Naive thymus-derived CD8-positive, alpha-beta T cell (primary cell): ENCODE data around the gene TBC1D22A. TPM values are rescaled to one million over a fixed set of nuclear protein-coding genes. Genes with fewer than 3 reads are reported as not detected.
"Not testable (repeated sequence)": the region's sequence is repeated elsewhere in the genome, so short reads cannot be mapped to it uniquely, and the experiment has no call there.

Experiments
- ATAC-seq, 2 donors: fragments of 150-1000 bp; cut with Tn5 transposase in 1 of 2; sonication (Bioruptor Pico), chemical (Tn5 transposase) in 1 of 2; 1 replicate in 1 of 2; 2 replicates in 1 of 2; pipeline ENCODE4 v1.10.0; 2021; ENCODE audit warnings: mild to moderate bottlenecking in 2 of 2, moderate library complexity in 2 of 2
- POLR2A ChIA-PET: fragments of 350-600 bp; sonication (Branson Sonifier 250); formaldehyde crosslinking; loops from one replicate; lab custom pipeline; 2021; ENCODE audit warnings: antibody characterized with exemption; lab: Charles Lee
- DNase-seq, 10 donors: peaks; one replicate each; pipeline versions ENCODE4 v3.0.0 to v3.0.0-alpha.2; 2020 to 2022
- H3K27ac Mint-ChIP-seq, 10 donors: one replicate each; pipeline ENCODE4 v1.8.0; 2020 to 2022; ENCODE audit warnings: mild to moderate bottlenecking in 10 of 10, mixed read lengths in 10 of 10, moderate library complexity in 4 of 10, inconsistent platforms in 1 of 10
- H3K27me3 Mint-ChIP-seq, 5 donors: one replicate each; pipeline ENCODE4 v1.8.0; 2021 to 2022; ENCODE audit warnings: mixed read lengths in 5 of 5
- H3K36me3 Mint-ChIP-seq, 3 donors: one replicate each; pipeline ENCODE4 v1.8.0; 2020 to 2022; ENCODE audit warnings: mixed read lengths in 3 of 3, mild to moderate bottlenecking in 2 of 3, inconsistent platforms in 1 of 3
- H3K4me1 Mint-ChIP-seq, 4 donors: one replicate each; pipeline ENCODE4 v1.8.0; 2021 to 2022; ENCODE audit warnings: mixed read lengths in 4 of 4
- H3K4me3 Mint-ChIP-seq, 10 donors: one replicate each; pipeline ENCODE4 v1.8.0; 2020 to 2022; ENCODE audit warnings: mild to moderate bottlenecking in 10 of 10, mixed read lengths in 10 of 10, moderate library complexity in 6 of 10, inconsistent platforms in 1 of 10
- H3K9me3 Mint-ChIP-seq, 9 donors: one replicate each; pipeline ENCODE4 v1.8.0; 2020 to 2022; ENCODE audit warnings: mixed read lengths in 9 of 9, mild to moderate bottlenecking in 3 of 9, inconsistent platforms in 1 of 9, moderate library complexity in 1 of 9
- polyA plus RNA-seq, 3 donors: library from polyadenylated mRNA; unstranded; fragments of 300-500 nt; fragmentation: Illumina TruSeq; gene quantifications; one replicate each; pipeline ENCODE4 v1.2.3, GENCODE V29; 2021
- total RNA-seq, 8 experiments: library from RNA in 2 of 8; stranded (reverse) in 2 of 8; gene quantifications; one replicate each; pipeline ENCODE4 v1.2.3 and lab custom pipeline; 2021 to 2026

The TBC1D22A gene
- total and polyA plus RNA-seq, 5 experiments from 2014 or later: 23.0 to 57.2 (median 24.6) TPM

GRCh38 chr22:47131632-47132427 lies 369.4 kb downstream of the TBC1D22A start:
- H3K27me3 Mint-ChIP-seq: no peaks in the 10 kb centered on the region
- POLR2A ChIA-PET: no interaction called here
- ATAC-seq: no peak
- peaks cover 5 to 11% (median 6%) of the 10 kb centered on the region in 4 donors for H3K4me1 Mint-ChIP-seq
- H3K27ac Mint-ChIP-seq: peak overlapping the region in 1 of 10 donors; percentile 33
- DNase-seq: peak in 1 of 10 donors; percentile 46
- peaks cover 0 to 10% (median 6%) of the 10 kb centered on the region in 3 donors for H3K36me3 Mint-ChIP-seq
- H3K4me3 Mint-ChIP-seq: no peak overlapping the region
- H3K9me3 Mint-ChIP-seq: no peaks in the 10 kb centered on the region

- DNase-seq (no peak), ATAC-seq (no peak)
- H3K9me3 Mint-ChIP-seq: no peaks in the 10 kb centered on the region
- peak overlapping the region in 1 of 10 donors; percentile 33 for H3K27ac Mint-ChIP-seq
- H3K4me1 Mint-ChIP-seq: peaks cover 5 to 11% (median 6%) of the 10 kb centered on the region in 4 donors
- H3K36me3 Mint-ChIP-seq: peaks cover 0 to 14% (median 8%) of the 10 kb centered on the region in 3 donors
- H3K27me3 Mint-ChIP-seq: no peaks in the 10 kb centered on the region
- H3K4me3 Mint-ChIP-seq: no peak overlapping the region
- POLR2A ChIA-PET: no interaction called here
Observed at GRCh38 chr22:47132428-47132825, 370.0 kb downstream of the TBC1D22A start.

GRCh38 chr22:47133061-47133969 lies 370.9 kb downstream of the TBC1D22A start:
- ATAC-seq (no peak), DNase-seq (no peak)
- peaks cover 0 to 14% (median 8%) of the 10 kb centered on the region in 3 donors for H3K36me3 Mint-ChIP-seq
- peak overlapping the region in 1 of 10 donors; percentile 37 for H3K27ac Mint-ChIP-seq
- POLR2A ChIA-PET: no interaction called here
- no peaks in the 10 kb centered on the region for H3K9me3 Mint-ChIP-seq
- peaks cover 5 to 9% (median 7%) of the 10 kb centered on the region in 4 donors for H3K4me1 Mint-ChIP-seq
- H3K4me3 Mint-ChIP-seq: no peak overlapping the region
- no peaks in the 10 kb centered on the region for H3K27me3 Mint-ChIP-seq

- Mint-ChIP-seq H3K9me3 (no peaks in the 10 kb centered on the region), H3K27ac (peak overlapping the region in 1 of 10 donors; percentile 44), H3K4me1 (peaks cover 0 to 8% (median 6%) of the 10 kb centered on the region in 4 donors), H3K36me3 (peaks cover 0 to 11% (median 7%) of the 10 kb centered on the region in 3 donors), H3K4me3 (no peak overlapping the region), H3K27me3 (no peaks in the 10 kb centered on the region)
- DNase-seq (no peak), ATAC-seq (no peak)
- POLR2A ChIA-PET: interaction anchor here (0.6 kb wide), 1 partner anchor 156 kb away, joined by 7 read pairs; no protein-coding TSS in a partner anchor
Observed at GRCh38 chr22:47134222-47134621, 371.8 kb downstream of the TBC1D22A start.

GRCh38 chr22:47135338-47135737 lies 372.9 kb downstream of the TBC1D22A start:
- POLR2A ChIA-PET: no interaction called here
- H3K9me3 Mint-ChIP-seq: no peaks in the 10 kb centered on the region
- no peaks in the 10 kb centered on the region for H3K27me3 Mint-ChIP-seq
- H3K36me3 Mint-ChIP-seq: peaks cover 0 to 10% (median 6%) of the 10 kb centered on the region in 3 donors
- ATAC-seq (no peak), DNase-seq (no peak)
- H3K4me1 Mint-ChIP-seq: peaks cover 0 to 8% (median 5%) of the 10 kb centered on the region in 4 donors
- peak overlapping the region in 1 of 10 donors; percentile 40 for H3K27ac Mint-ChIP-seq
- H3K4me3 Mint-ChIP-seq: no peak overlapping the region

GRCh38 chr22:47136050-47136449 lies 373.6 kb downstream of the TBC1D22A start:
- ATAC-seq (no peak), DNase-seq (no peak)
- H3K27me3 Mint-ChIP-seq: no peaks in the 10 kb centered on the region
- H3K36me3 Mint-ChIP-seq: peaks cover 0 to 5% (median 4%) of the 10 kb centered on the region in 3 donors
- H3K27ac Mint-ChIP-seq: no peak overlapping the region
- POLR2A ChIA-PET: no interaction called here
- H3K4me3 Mint-ChIP-seq: no peak overlapping the region
- H3K9me3 Mint-ChIP-seq: no peaks in the 10 kb centered on the region
- peaks cover 0 to 8% (median 4%) of the 10 kb centered on the region in 4 donors for H3K4me1 Mint-ChIP-seq

- ATAC-seq (no peak), DNase-seq (no peak)
- Mint-ChIP-seq H3K4me1 (peaks cover 0 to 9% (median 4%) of the 10 kb centered on the region in 4 donors), H3K9me3 (no peaks in the 10 kb centered on the region), H3K27ac (no peak overlapping the region), H3K27me3 (no peaks in the 10 kb centered on the region), H3K36me3 (peaks cover 0 to 5% (median 4%) of the 10 kb centered on the region in 3 donors), H3K4me3 (no peak overlapping the region)
- POLR2A ChIA-PET: no interaction called here
Observed at GRCh38 chr22:47136671-47137070, 374.2 kb downstream of the TBC1D22A start.

- Mint-ChIP-seq H3K36me3 (peaks cover 0 to 5% (median 4%) of the 10 kb centered on the region in 3 donors), H3K4me1 (peaks cover 0 to 4% (median 1%) of the 10 kb centered on the region in 4 donors), H3K27ac (no peak overlapping the region), H3K4me3 (no peak overlapping the region), H3K9me3 (no peaks in the 10 kb centered on the region), H3K27me3 (no peaks in the 10 kb centered on the region)
- POLR2A ChIA-PET: no interaction called here
- DNase-seq: no peak
- ATAC-seq: no peak
Observed at GRCh38 chr22:47139013-47139789, 376.8 kb downstream of the TBC1D22A start.

- ATAC-seq (no peak), DNase-seq (no peak)
- POLR2A ChIA-PET: no interaction called here
- peaks cover 0 to 5% (median 4%) of the 10 kb centered on the region in 3 donors for H3K36me3 Mint-ChIP-seq
- H3K27me3 Mint-ChIP-seq: no peaks in the 10 kb centered on the region
- H3K4me3 Mint-ChIP-seq: no peak overlapping the region
- no peak overlapping the region for H3K27ac Mint-ChIP-seq
- peaks cover 0 to 4% (median under 1%) of the 10 kb centered on the region in 4 donors for H3K4me1 Mint-ChIP-seq
- H3K9me3 Mint-ChIP-seq: no peaks in the 10 kb centered on the region
Observed at GRCh38 chr22:47139790-47140119, 377.3 kb downstream of the TBC1D22A start.

- H3K4me1 Mint-ChIP-seq, POLR2A ChIA-PET, H3K9me3 Mint-ChIP-seq, H3K4me3 Mint-ChIP-seq, H3K36me3 Mint-ChIP-seq, ATAC-seq, H3K27me3 Mint-ChIP-seq, DNase-seq: not testable (repeated sequence)
- peak overlapping the region in 1 of 10 donors; percentile 41 for H3K27ac Mint-ChIP-seq
Observed at GRCh38 chr22:47140975-47141374, 378.5 kb downstream of the TBC1D22A start.

GRCh38 chr22:47142427-47143046 lies 380.1 kb downstream of the TBC1D22A start:
- POLR2A ChIA-PET: no interaction called here
- Mint-ChIP-seq H3K27me3 (no peaks in the 10 kb centered on the region), H3K4me1 (peaks cover 0 to 6% (median 0%) of the 10 kb centered on the region in 4 donors)

More at GRCh38 chr22:47142427-47143046, 380.1 kb downstream of the TBC1D22A start:
- no peak for ATAC-seq
- Mint-ChIP-seq H3K9me3 (no peaks in the 10 kb centered on the region), H3K27ac (no peak overlapping the region), H3K36me3 (peaks cover 0 to 2% (median 0%) of the 10 kb centered on the region in 3 donors), H3K4me3 (no peak overlapping the region)
- DNase-seq: no peak
